GM18870 (cell line): Measurements from ENCODE around the gene SGCD.

Experiments used
- ATAC-seq: cut with Tn5 transposase; IDR thresholded peaks from one replicate; pipeline ENCODE4 v1.9.1; 2021; ENCODE audit warnings: moderate library complexity; ENCODE audit not compliant: unreplicated experiment

SGCD gene

GRCh38 chr5:156755421-156756087 lies 428.6 kb downstream of the SGCD start:
- no peak for ATAC-seq

- no peak for ATAC-seq
Measured at GRCh38 chr5:156758011-156758791, 431.2 kb downstream of the SGCD start.

DNA sequence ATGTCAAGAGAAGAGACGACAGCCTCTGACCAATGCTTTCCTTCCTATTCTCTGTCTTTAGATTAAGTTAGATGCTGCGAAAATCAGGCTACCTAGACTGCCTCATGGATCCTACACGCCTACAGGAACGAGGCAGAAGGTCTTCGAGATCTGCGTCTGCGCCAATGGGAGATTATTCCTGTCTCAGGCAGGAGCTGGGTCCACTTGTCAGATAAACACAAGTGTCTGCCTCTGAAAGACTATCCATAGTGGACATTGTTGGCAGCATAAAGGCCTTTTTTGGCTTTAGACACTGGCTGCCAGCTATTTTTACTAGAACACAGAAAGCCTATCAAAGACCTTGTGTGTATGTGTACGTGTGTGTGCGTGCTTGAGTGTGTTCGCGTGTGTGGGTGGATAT lies 432.2 kb downstream of the SGCD start:
- no peak for ATAC-seq

DNA sequence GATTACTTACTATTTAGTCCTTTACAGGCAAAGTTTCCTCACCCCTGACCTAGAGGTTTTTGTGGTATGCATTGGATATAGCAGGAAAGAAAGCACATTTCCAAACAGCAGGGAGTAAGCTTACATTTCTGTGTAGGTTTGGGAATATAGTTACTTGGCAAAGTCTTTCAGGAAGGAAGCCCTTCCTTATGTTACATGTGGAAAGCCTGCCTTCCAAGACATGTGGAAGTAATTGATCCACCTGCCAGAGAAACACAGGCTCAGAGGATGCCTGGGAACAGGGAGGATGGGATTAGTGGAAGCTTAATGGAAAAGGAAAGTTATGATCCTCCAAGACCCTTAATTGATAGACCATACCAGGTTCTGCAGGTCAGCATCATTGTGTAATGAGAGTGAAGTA lies 435.8 kb downstream of the SGCD start:
- ATAC-seq, result no peak

DNA sequence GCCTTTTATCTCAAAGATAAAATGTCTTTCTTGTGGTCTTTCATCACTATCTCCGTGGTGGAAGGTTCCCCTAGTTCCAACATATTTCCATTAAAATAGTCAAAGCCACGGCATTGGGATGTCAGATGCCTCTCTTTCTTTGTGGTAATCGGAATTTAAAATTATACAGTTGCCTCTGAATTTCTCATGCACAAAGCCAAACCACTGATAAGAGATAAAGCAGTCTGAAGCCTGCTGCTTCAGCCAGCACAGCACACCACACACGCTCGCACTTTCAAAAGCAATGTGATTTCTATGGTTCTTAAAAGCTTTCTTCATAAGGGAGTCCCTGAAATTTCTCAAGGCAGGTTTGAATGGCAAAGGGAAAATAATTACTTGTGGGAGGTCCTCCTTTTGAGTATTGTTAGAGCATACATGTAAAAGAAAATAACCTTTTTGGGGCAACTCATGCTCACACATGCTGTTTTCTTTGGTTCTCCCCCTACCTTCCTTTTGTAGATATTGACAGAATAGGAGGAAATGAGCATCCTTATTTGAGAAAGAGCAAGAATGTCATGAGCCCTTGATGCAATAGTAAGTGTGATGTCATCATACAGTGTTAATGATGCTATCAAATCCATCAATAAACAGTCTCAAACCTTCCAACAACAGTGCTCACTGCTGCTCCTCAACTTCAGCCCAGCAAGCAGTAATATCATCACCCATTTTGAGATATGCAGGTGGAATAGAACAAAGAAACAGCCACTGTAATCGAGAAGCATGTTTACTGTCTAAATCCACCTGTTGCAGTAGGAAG lies 437.4 kb downstream of the SGCD start:
- ATAC-seq, result no peak

DNA sequence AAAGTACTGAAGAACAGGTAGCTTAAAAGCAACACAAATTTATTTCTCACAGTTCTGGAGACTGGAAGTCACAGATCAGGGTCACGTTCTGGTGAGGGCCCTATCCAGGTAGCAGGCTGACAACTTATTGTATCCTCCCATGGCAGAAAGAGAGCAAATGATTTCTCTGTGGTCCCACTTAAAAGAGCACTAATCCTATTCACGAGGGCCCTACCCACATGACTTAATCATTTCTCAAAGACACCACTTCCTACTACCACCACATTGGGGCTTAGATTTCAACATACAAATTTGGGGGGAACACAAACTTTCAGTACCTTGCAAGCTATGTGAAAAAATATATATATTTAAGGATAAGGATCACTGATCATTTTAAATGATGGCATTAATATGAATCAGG lies 447.3 kb downstream of the SGCD start:
- ATAC-seq, result no peak

DNA sequence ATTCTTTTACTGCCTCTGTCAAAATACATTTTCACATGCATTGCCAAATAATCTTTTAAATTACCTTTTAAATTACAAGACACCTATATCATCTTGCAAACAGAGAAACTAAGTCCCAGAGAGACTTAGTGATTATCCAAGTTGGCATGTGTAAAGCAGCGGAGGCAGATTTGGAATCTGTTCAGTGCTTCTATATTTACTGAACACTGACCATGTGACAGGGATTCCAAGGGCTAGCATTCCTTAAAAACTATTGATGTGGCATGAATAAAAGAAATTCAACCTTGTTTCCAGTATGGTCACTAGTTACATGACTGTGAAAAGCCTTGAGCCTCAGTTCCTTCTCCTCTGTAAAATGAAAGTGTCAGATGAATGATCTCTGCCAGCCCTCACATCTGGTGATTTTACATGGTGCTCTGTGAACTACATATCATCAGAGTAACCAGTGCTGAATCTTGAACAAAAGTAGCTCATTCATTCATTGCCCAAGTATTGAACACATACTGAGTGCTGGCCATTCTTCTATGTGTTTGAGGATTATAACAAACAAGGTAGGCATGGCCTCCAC lies 451.3 kb downstream of the SGCD start:
- ATAC-seq, result no peak

DNA sequence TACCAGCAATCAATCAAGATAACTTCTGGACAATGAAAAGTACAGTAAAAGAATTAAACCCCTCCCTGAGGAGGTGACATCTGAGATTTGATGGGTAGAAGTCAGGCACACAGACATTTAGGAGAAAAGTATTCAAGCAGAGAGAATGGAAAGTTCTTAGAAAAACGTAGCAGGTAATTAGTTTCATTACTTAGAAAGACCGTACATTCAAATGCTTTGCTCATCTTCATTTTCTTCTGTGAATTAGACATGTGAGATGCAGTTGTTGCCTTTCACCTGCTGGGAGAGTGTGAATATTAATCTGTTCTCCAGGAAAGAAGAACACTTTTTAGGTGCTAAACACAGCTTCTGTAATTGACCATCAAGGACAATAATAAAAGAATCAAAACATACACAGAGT lies 451.8 kb downstream of the SGCD start:
- ATAC-seq, result no peak

- no peak for ATAC-seq
Measured at GRCh38 chr5:156779436-156779835, 452.5 kb downstream of the SGCD start.

DNA sequence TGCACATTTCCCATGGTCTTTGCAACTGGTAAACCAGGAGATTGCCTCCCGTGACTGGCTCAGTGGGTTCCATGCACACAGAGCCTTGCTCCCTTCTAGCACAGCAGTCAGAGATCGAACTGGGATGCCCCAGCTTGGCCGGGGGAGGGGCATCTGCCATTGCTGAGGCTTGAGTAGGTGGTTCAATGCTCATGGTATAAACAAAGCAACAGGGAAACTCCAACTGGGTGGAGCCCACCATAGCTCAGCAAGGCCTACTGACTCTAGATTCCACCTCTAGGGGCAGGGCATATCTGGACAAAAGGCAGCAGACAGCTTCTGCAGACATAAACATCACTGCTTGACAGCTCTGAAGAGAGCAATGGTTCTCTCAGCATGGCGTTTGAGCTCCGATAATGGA lies 456.1 kb downstream of the SGCD start:
- no peak for ATAC-seq

DNA sequence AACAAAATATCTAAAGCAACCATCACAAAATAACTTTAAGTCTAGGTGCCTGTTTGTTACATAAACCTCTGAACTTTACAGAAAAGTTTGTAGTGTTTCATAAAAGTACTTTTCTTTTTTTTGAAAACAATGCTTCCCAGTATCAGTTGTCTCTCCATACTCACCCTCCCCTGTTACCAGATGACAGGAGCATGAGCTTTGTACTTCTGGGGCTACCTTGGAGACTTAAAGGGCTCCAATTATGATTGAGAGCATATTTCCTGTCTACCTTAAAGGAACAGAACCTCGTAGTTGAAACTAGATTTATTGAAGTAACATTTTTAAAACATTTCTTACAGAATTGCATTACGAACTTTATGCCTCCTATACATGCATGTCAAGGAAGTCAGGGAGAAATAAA lies 467.7 kb downstream of the SGCD start:
- no peak for ATAC-seq

DNA sequence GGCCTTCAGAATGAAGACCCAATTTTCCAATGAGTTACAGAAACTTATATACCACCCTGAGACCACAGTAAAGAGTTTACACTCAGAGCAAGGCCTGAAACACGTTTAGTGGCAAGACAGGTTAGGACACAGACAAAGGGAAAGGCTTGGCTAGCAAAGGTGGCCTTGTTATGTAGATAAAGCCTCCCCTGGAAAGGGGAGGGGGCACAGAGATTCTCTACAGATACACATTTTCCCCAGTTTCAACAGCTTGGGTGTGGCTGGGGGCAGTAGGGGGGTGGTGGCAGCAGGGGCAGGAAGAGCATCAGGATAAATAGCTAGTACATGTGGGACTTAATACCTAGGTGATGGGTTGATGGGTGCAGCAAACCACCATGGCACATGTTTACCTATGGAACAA lies 471.2 kb downstream of the SGCD start:
- no peak for ATAC-seq

DNA sequence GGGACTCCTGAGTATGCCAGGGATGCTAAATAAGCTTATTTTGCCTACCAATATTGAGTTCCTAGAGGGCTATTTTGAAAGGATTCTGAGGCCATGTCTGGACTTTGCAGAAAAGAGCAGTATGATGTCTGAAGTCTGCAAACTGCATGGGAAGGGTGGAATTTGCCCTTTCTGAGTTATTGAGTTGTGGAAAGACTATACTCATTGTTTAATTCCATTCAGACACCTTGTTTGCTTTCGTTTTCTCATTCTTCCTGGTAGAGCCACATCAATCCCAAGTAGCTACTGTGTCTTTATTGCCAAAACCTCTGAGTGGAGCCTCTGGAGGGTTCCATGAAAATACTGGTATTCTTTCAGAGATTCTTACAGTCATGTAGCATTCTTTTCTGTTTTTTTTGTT lies 472.2 kb downstream of the SGCD start:
- no peak for ATAC-seq

DNA sequence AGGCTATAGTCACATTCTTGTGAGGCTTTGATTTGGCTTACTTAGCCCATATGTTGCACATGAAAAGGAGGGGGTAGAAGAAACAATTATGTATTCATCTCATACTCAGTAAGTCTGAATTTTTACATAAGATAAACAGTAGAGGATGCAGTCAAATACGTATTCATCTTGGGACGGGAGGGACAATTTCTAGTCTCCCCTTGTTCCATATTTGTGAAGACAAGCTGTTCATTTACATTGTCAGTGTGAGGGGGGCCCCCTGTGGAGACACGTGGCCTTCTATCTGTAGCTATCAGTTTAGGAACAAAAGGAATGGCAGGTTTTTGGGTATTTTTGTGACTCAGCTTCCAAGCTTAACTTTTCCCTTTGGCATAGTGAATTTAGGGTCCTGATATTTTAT lies 474.0 kb downstream of the SGCD start:
- no peak for ATAC-seq

GRCh38 chr5:156802501-156802900 lies 475.5 kb downstream of the SGCD start:
- ATAC-seq, result no peak

- ATAC-seq, result no peak
Measured at GRCh38 chr5:156803404-156803803, 476.4 kb downstream of the SGCD start.

GRCh38 chr5:156812959-156813358 lies 486.0 kb downstream of the SGCD start:
- ATAC-seq, result no peak

DNA sequence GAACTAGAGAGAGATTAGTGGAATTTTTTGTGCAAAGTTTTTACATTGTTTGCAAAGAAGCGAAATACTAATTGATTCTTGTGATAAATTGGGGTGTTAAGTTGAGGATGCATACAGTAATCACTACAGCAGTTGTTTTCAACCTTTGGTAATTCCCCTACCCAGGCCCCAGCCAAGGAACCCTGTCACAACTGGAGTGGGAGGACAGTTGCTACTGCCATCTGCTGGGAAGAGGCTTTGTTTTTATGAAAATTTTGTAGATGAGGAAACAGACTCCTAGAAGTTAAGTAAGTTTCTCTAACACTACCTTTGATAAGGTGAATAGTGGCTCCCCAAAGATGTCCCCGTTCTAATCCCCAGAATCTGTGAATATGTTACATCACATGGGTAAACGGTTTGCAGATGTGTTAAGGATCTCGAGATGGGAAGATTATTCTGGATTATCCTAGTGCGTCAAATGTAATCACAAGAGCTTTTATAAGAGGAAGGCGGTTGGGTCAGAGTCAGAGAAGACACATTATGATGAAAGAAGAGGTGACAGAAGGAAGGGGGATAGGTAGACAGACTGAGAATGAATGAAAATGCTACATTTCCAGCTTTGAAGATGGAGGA lies 489.1 kb downstream of the SGCD start:
- ATAC-seq, result peak; percentile 72
